Motor neuron (in vitro differentiated cells): Measurements from ENCODE around the gene PSEN2. TPM values are rescaled to one million over a fixed set of nuclear protein-coding genes. Genes with fewer than 3 reads are reported as not detected.
"Not testable (repeated sequence)": the region's sequence is repeated elsewhere in the genome, so short reads cannot be mapped to it uniquely, and the experiment has no call there.

Experiments used
- ATAC-seq, 8 experiments: fragments of 200-7000 bp; cut with Tn5 transposase; replicated peaks in 6 of 8; 2 replicates each; pipeline ENCODE4 v1.8.0; 2021; ENCODE audit warnings: mild to moderate bottlenecking in 8 of 8, moderate library complexity in 8 of 8
- H3K27ac ChIP-seq, 2 donors: fragments of 250-450 bp; sonication (Bioruptor Pico); 2 replicates each; pipeline ENCODE4 v1.9.0; 2021; ENCODE audit warnings: antibody characterized with exemption in 2 of 2, mild to moderate bottlenecking in 2 of 2, moderate library complexity in 1 of 2
- H3K4me1 ChIP-seq, 2 donors: fragments of 250-450 bp; sonication (Bioruptor Pico); replicated peaks in 1 of 2; 2 replicates each; pipeline ENCODE4 v1.6.1; 2021; ENCODE audit warnings: antibody characterized with exemption in 2 of 2, mild to moderate bottlenecking in 2 of 2, moderate library complexity in 1 of 2
- H3K4me3 ChIP-seq, 5 donors: fragments of 250-450 bp; sonication (Bioruptor Pico); 2 replicates each; pipeline ENCODE4 v1.9.0; 2021; ENCODE audit warnings: antibody characterized with exemption in 5 of 5, mild to moderate bottlenecking in 5 of 5, moderate library complexity in 4 of 5
- WGBS, 10 experiments: fragments of 450-650 bp; shearing (Covaris generic); methylation state at CpG; one replicate each; pipeline ENCODE4 v1.0.0; 2022; 5-methylcytosine and 5-hydroxymethylcytosine counted together
- in situ Hi-C, 9 experiments: fragments of 400-800 bp; cut with MboI; loops; one replicate each; pipeline ENCODE4 v1.15.0; 2021; ENCODE audit warnings: low sequenced_read_pairs in 9 of 9, low pct_unique_long_range_greater_than_20kb in 2 of 9; ENCODE audit not compliant: unreplicated experiment in 9 of 9
- total RNA-seq, 8 experiments: library from RNA; unstranded; fragments of 300-600 nt; gene quantifications; 2 replicates each; pipeline versions ENCODE4 v1.2.3 to v1.2.4, GENCODE V29; 2022

PSEN2 gene
- total RNA-seq, 8 experiments from 2014 or later: 2.3 to 27.6 (median 20.3) TPM

- 80 to 97% (median 86%) methylated on average over 1 to 9 of the region's 9 CpGs; no CpG with 5 or more reads in 4 of the 10 experiments for WGBS, 10 experiments
- ATAC-seq: no peak
- no peak overlapping the region for H3K27ac ChIP-seq
- in situ Hi-C loops: loop anchor here in 6 of 9 experiments (25.0 kb wide), 2 partner anchors 195 to 420 kb away; partner anchors contain the start of gene PARP1 (in 1 of the 6)
- H3K4me1 ChIP-seq: peaks cover 0 to 7% of the 10 kb centered on the region in 2 donors
- H3K4me3 ChIP-seq: no peak overlapping the region
These were observed 37.8 kb upstream of the PSEN2 start for GRCh38 chr1:226832613-226833012.

DNA sequence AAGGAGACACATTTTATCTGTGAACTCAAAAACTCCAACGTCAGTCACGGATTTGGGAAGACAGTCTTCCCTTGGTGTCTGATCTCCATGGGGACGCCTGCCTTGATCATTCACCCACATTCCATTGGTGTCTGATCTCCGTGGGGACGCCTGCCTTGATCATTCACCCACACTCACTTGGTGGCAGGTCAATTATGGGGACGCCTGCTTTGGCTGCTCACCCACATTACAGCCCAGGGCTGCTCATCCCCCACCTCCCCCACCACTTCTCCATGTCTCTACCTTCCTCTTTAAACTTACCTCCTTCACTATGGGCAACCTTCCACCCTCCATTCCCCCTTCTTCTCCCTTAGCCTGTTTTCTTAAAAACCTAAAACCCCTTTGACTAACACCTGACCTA, 36.2 kb upstream of the PSEN2 start:
- in situ Hi-C loops: loop anchor here in 6 of 9 experiments (25.0 kb wide), 2 partner anchors 197 to 422 kb away; partner anchors contain the start of gene PARP1 (in 1 of the 6)
- H3K27ac ChIP-seq, ATAC-seq, H3K4me3 ChIP-seq, H3K4me1 ChIP-seq: not testable (repeated sequence)
- WGBS, 10 experiments: 37 to 100% (median 80%) methylated on average over 2 to 5 of the region's 6 CpGs; no CpG with 5 or more reads in 4 of the 10 experiments

DNA sequence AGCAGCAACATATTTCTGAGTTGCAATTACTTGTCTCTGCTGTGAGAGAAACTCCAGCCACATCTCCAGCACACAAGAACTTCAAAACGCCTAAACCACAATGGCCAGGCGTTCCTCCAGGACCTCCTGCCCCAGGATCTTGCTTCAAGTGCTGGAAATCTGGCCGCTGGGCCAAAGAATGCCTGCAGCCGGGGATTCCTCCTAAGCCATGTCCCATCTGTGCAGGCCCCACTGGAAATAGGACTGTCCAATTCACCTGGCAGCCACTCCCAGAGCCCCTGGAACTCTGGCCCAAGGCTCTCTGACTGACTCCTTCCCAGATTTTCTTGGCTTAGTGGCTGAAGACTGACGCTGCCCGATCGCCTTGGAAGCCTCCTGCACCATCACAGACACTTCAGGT, 35.0 kb upstream of the PSEN2 start:
- not testable (repeated sequence) for ATAC-seq, H3K4me3 ChIP-seq, H3K4me1 ChIP-seq, H3K27ac ChIP-seq
- in situ Hi-C loops: loop anchor here in 6 of 9 experiments (25.0 kb wide), 2 partner anchors 198 to 423 kb away; partner anchors contain the start of gene PARP1 (in 1 of the 6)
- WGBS, 10 experiments: 40 to 100% (median 85%) methylated on average over 1 to 7 of the region's 7 CpGs; no CpG with 5 or more reads in 4 of the 10 experiments

DNA sequence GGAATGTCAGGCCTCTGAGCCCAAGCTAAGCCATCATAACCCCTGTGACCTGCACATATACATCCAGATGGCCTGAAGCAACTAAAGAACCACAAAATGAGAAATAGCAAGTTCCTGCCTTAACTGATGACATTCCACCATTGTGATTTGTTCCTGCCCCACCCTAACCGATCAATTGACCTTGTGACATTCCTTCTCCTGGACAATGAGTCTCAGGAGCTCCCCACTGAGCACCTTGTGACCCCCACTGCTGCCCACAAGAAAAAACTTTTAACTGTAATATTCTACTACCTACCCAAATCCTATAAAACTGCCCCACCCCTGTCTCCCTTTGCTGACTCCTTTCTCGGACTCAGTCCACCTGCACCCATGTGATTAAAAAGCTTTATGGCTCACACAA, 32.5 kb upstream of the PSEN2 start:
- not testable (repeated sequence) for H3K27ac ChIP-seq, H3K4me1 ChIP-seq, H3K4me3 ChIP-seq, ATAC-seq
- 20 to 87% (median 83%) methylated on average over 1 to 2 of the region's 2 CpGs; no CpG with 5 or more reads in 4 of the 10 experiments for WGBS, 10 experiments
- in situ Hi-C loops: loop anchor here in 6 of 9 experiments (25.0 kb wide), 2 partner anchors 201 to 426 kb away; partner anchors contain the start of gene PARP1 (in 1 of the 6)

- no peak for ATAC-seq
- WGBS, 10 experiments: 20 to 94% (median 81%) methylated on average over 1 to 3 of the region's 3 CpGs; no CpG with 5 or more reads in 3 of the 10 experiments
- Histone ChIP-seq H3K27ac (no peak overlapping the region), H3K4me1 (no peaks in the 10 kb centered on the region), H3K4me3 (no peak overlapping the region)
- in situ Hi-C loops: loop anchor here in 6 of 9 experiments (25.0 kb wide), 2 partner anchors 201 to 426 kb away; partner anchors contain the start of gene PARP1 (in 1 of the 6)
These were observed 32.0 kb upstream of the PSEN2 start for GRCh38 chr1:226838456-226838855.

DNA sequence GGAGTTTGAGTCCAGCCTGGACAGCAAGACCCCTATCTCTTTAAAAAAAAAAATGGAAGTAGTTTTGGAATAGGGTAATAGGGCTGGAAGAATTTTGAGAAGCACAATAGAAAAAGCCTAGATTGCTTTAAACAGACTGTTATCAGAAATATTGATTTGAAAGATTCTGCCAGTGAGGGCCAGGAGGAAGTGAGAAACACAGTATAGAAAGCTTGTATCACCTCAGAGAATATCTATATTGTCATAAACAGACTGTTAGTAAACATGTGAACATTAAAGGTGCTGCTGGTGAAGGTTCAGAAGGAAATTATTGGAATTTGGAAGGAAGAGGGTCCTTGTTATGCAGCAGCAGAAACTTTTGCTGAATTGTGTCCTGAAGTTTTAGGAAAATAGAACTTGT, 24.8 kb upstream of the PSEN2 start:
- Histone ChIP-seq H3K27ac (no peak overlapping the region), H3K4me3 (no peak overlapping the region), H3K4me1 (no peaks in the 10 kb centered on the region)
- ATAC-seq: no peak
- in situ Hi-C loops: loop anchor here in 6 of 9 experiments (25.0 kb wide), 2 partner anchors 208 to 433 kb away; partner anchors contain the start of gene PARP1 (in 1 of the 6)

GRCh38 chr1:226846786-226847185, 23.6 kb upstream of the PSEN2 start:
- WGBS, 10 experiments: 0 to 100% (median 79%) methylated on average over 1 of the region's 1 CpG; no CpG with 5 or more reads in 2 of the 10 experiments
- Histone ChIP-seq H3K27ac (no peak overlapping the region), H3K4me1 (no peaks in the 10 kb centered on the region), H3K4me3 (no peak overlapping the region)
- peak in 3 of 8 experiments; percentile 18 to 98 (median 72) for ATAC-seq
- in situ Hi-C loops: loop anchor here in 6 of 9 experiments (25.0 kb wide), 2 partner anchors 209 to 434 kb away; partner anchors contain the start of gene PARP1 (in 1 of the 6)

GRCh38 chr1:226854548-226854947, 15.9 kb upstream of the PSEN2 start:
- H3K4me3 ChIP-seq, ATAC-seq, H3K4me1 ChIP-seq, H3K27ac ChIP-seq, in situ Hi-C loops: not testable (repeated sequence)
- WGBS, 10 experiments: 50 to 100% (median 100%) methylated on average over 1 of the region's 1 CpG; no CpG with 5 or more reads in 6 of the 10 experiments

- no peak overlapping the region for H3K27ac ChIP-seq
- peaks cover 0 to 8% of the 10 kb centered on the region in 2 donors for H3K4me1 ChIP-seq
- H3K4me3 ChIP-seq: no peak overlapping the region
- ATAC-seq: peak in 2 of 8 experiments; percentile 38 to 52
- in situ Hi-C loops: no loop called here
These were observed 7.5 kb upstream of the PSEN2 start for GRCh38 chr1:226862890-226863289.

DNA sequence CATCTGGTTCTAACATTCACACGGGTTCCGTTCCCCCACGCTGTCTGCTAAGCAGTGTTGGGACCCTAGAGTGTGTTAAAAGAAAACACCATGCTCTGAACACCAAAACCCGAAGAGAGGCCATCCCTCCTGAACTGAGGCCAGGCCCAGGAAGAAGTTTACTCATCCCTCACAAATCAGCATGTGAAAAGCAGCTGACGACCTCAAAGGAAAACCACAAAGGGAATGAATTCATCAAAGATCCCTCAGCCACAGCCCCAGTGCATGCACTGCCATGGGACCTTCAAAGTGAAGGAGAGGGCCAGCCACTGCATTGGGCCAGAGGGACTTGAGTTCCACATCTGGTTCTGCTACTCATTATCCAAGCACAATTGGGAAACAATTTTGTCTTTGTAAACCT, 7.0 kb upstream of the PSEN2 start:
- peak in 5 of 8 experiments; percentile 67 to 98 (median 85) for ATAC-seq
- Histone ChIP-seq H3K4me1 (peaks cover 0 to 8% of the 10 kb centered on the region in 2 donors), H3K27ac (no peak overlapping the region), H3K4me3 (no peak overlapping the region)
- in situ Hi-C loops: no loop called here
- 10 to 78% (median 32%) methylated on average over 3 to 5 of the region's 5 CpGs; no CpG with 5 or more reads in 3 of the 10 experiments for WGBS, 10 experiments

GRCh38 chr1:226864311-226864710, 6.1 kb upstream of the PSEN2 start:
- peaks cover 0 to 8% of the 10 kb centered on the region in 2 donors for H3K4me1 ChIP-seq
- no peak overlapping the region for H3K4me3 ChIP-seq
- H3K27ac ChIP-seq: no peak overlapping the region
- 62 to 100% (median 95%) methylated on average over 1 to 4 of the region's 4 CpGs; no CpG with 5 or more reads in 3 of the 10 experiments for WGBS, 10 experiments
- no peak for ATAC-seq
- in situ Hi-C loops: no loop called here

DNA sequence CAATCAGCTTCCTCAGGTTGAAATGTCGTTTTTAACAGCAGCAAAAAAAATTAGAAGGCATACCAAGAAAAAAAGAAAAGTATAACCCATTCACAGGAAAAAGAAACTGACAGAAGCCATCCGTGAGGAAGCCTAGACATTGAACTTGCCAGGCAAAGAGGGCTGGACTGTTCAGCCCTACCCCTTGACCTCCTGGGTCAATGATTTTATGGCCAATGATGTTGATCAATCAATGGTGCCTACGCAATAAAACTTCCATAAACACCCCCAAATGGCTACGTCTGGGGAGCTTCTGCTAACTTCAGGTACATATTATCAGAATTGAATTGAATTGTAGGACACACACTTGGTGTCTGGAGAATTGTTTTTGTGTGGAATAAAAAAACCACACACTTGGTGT, 4.8 kb upstream of the PSEN2 start:
- in situ Hi-C loops: no loop called here
- Histone ChIP-seq H3K27ac (no peak overlapping the region), H3K4me3 (no peak overlapping the region), H3K4me1 (peaks cover 0 to 8% of the 10 kb centered on the region in 2 donors)
- ATAC-seq: no peak
- 29 to 73% (median 52%) methylated on average over 1 to 4 of the region's 4 CpGs; no CpG with 5 or more reads in 2 of the 10 experiments for WGBS, 10 experiments

DNA sequence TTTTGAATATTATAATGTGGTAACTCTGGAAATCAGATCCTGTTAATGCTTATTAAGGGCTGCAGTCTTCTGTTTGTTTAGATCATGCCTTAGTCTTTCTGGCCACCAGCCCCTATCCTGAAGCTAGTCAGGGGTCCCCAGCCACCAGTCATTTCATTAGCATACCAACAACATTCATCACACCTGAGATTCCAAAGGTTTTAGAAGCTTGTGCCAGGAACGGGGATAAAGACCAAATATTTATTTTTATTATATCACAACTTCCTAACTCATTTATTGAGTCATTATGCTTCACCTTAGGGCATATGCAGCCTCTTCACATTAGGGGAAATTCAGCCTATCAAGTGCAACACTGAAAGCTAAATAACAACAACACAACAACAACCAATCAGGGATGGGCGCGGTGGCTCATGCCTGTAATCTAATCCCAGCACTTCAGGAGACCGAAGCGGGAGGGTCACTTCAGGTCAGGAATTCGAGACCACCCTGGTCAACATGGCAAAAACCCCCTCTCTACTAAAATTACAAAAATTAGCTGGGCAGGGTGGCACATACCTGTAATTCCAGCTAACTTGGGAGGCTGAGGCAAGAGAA, 2.9 kb upstream of the PSEN2 start:
- ATAC-seq: no peak
- H3K4me3 ChIP-seq: no peak overlapping the region
- 0 to 100% (median 81%) methylated on average over 1 to 6 of the region's 6 CpGs; no CpG with 5 or more reads in 2 of the 10 experiments for WGBS, 10 experiments
- no peak overlapping the region for H3K27ac ChIP-seq
- in situ Hi-C loops: no loop called here
- peaks cover 8 to 16% of the 10 kb centered on the region in 2 donors for H3K4me1 ChIP-seq
